ENCODE measurements around the gene KRCC1. TPM values are rescaled to one million over a fixed set of nuclear protein-coding genes. Genes with fewer than 3 reads are reported as not detected.

The KRCC1 gene
- total and polyA plus RNA-seq, 9 of the 15 experiments (the other 6 are each of a cell fraction or from before 2014, with no cell fraction given): 1.9 to 6.0 (median 2.2) TPM

DNA sequence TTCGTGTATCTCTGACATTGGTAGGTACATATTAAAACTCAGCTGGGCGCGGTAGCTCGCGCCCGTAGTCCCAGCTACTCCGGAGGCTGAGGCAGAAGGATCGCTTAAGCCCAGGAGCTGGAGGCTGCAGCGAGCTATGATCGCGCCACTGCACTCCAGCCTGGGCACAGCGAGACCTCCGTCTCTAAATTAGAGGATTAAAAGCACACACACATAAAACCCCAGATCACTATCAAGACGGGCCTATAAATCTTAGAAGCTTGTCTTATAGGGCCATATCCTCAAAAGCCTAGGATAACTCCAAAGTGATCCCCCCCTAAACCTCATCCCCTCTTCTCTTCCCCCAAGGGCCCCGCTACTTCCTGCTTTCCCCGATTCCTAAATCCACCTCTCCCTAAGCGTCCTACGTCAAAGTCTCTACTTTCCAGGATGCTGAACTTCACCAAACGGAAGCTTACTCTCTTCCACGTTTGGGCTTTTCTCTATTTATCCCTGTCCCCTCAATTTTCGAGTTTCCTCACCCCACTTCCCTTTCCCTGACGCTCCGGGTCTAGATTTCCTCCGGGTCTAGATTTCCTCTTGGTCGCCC is 707 bp downstream of the KRCC1 start (continued):
- TF ChIP-seq, protein P1, sequence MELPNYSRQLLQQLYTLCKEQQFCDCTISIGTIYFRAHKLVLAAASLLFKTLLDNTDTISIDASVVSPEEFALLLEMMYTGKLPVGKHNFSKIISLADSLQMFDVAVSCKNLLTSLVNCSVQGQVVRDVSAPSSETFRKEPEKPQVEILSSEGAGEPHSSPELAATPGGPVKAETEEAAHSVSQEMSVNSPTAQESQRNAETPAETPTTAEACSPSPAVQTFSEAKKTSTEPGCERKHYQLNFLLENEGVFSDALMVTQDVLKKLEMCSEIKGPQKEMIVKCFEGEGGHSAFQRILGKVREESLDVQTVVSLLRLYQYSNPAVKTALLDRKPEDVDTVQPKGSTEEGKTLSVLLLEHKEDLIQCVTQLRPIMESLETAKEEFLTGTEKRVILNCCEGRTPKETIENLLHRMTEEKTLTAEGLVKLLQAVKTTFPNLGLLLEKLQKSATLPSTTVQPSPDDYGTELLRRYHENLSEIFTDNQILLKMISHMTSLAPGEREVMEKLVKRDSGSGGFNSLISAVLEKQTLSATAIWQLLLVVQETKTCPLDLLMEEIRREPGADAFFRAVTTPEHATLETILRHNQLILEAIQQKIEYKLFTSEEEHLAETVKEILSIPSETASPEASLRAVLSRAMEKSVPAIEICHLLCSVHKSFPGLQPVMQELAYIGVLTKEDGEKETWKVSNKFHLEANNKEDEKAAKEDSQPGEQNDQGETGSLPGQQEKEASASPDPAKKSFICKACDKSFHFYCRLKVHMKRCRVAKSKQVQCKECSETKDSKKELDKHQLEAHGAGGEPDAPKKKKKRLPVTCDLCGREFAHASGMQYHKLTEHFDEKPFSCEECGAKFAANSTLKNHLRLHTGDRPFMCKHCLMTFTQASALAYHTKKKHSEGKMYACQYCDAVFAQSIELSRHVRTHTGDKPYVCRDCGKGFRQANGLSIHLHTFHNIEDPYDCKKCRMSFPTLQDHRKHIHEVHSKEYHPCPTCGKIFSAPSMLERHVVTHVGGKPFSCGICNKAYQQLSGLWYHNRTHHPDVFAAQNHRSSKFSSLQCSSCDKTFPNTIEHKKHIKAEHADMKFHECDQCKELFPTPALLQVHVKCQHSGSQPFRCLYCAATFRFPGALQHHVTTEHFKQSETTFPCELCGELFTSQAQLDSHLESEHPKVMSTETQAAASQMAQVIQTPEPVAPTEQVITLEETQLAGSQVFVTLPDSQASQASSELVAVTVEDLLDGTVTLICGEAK (IDR thresholded peaks at IDR 0.05): peak; percentile 63
- TF ChIP-seq, protein P1 (CRISPR knock-in tag; IDR thresholded peaks at IDR 0.05): no peak
- 0 out of 2 replicates have a peak, but pooled peaks have one; percentile 21 for TF ChIP-seq HLTF (IDR thresholded peaks at IDR 0.05)
- TF ChIP-seq U2AF1 (optimal IDR thresholded peaks at IDR 0.05; ENCODE audit: low read depth, low read length): no peak
- no peak for TF ChIP-seq SMARCB1 (IDR thresholded peaks at IDR 0.05; ENCODE audit: insufficient read length, low read depth)
- TF ChIP-seq BCOR (IDR thresholded peaks at IDR 0.05): peak; percentile 35; the same call in 1 of the 2 replicates
- TF ChIP-seq ZNF217 (CRISPR knock-in tag; IDR thresholded peaks at IDR 0.05): no peak
- no peak for TF ChIP-seq ZNF583 (CRISPR knock-in tag; IDR thresholded peaks at IDR 0.05)
- TF ChIP-seq RBBP5 (IDR thresholded peaks at IDR 0.05; ENCODE audit: borderline replicate concordance, insufficient read depth, low read length, poor library complexity, severe bottlenecking): no peak
- no peak for TF ChIP-seq ETV5 (CRISPR knock-in tag; IDR thresholded peaks at IDR 0.05; ENCODE audit: low read depth)
- TF ChIP-seq RUNX1 (IDR thresholded peaks at IDR 0.05; ENCODE audit: low read depth): no peak
- no peak for TF ChIP-seq TCFL5 (CRISPR knock-in tag; conservative IDR thresholded peaks at IDR 0.05)
- TF ChIP-seq E2F3 (CRISPR knock-in tag; IDR thresholded peaks at IDR 0.05): no peak
- TF ChIP-seq, protein P2, sequence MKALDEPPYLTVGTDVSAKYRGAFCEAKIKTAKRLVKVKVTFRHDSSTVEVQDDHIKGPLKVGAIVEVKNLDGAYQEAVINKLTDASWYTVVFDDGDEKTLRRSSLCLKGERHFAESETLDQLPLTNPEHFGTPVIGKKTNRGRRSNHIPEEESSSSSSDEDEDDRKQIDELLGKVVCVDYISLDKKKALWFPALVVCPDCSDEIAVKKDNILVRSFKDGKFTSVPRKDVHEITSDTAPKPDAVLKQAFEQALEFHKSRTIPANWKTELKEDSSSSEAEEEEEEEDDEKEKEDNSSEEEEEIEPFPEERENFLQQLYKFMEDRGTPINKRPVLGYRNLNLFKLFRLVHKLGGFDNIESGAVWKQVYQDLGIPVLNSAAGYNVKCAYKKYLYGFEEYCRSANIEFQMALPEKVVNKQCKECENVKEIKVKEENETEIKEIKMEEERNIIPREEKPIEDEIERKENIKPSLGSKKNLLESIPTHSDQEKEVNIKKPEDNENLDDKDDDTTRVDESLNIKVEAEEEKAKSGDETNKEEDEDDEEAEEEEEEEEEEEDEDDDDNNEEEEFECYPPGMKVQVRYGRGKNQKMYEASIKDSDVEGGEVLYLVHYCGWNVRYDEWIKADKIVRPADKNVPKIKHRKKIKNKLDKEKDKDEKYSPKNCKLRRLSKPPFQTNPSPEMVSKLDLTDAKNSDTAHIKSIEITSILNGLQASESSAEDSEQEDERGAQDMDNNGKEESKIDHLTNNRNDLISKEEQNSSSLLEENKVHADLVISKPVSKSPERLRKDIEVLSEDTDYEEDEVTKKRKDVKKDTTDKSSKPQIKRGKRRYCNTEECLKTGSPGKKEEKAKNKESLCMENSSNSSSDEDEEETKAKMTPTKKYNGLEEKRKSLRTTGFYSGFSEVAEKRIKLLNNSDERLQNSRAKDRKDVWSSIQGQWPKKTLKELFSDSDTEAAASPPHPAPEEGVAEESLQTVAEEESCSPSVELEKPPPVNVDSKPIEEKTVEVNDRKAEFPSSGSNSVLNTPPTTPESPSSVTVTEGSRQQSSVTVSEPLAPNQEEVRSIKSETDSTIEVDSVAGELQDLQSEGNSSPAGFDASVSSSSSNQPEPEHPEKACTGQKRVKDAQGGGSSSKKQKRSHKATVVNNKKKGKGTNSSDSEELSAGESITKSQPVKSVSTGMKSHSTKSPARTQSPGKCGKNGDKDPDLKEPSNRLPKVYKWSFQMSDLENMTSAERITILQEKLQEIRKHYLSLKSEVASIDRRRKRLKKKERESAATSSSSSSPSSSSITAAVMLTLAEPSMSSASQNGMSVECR (CRISPR knock-in tag; IDR thresholded peaks at IDR 0.05): no peak
- TF ChIP-seq NELFE (IDR thresholded peaks at IDR 0.05; ENCODE audit: insufficient read depth, insufficient read length): no peak
